ENCODE data around the gene LAMB4.

The LAMB4 gene

GRCh38 chr7:108130261-108130660, at the start of gene LAMB4:
TSS of gene LAMB4 (minus strand) at chr7:108130361. CDS start at chr7:108123164, 7,197 bp downstream.
- no peak for DNase-seq

- peak in 2 of 56 donors; percentile 8 to 13 for DNase-seq
Observed at GRCh38 chr7:108178398-108178797, 48.2 kb upstream of the LAMB4 start.

- DNase-seq: no peak
Observed at GRCh38 chr7:108171164-108171563, 41.0 kb upstream of the LAMB4 start.

- no peak for DNase-seq
Observed at GRCh38 chr7:108170251-108170650, 40.1 kb upstream of the LAMB4 start.

GRCh38 chr7:108167460-108167859, 37.3 kb upstream of the LAMB4 start:
- DNase-seq: no peak

- no peak for DNase-seq
Observed at GRCh38 chr7:108166687-108167086, 36.5 kb upstream of the LAMB4 start.

- no peak for DNase-seq
Observed at GRCh38 chr7:108165723-108166122, 35.6 kb upstream of the LAMB4 start.

GRCh38 chr7:108164946-108165345, 34.8 kb upstream of the LAMB4 start:
- DNase-seq: no peak

GRCh38 chr7:108164342-108164741, 34.2 kb upstream of the LAMB4 start:
- DNase-seq: no peak

GRCh38 chr7:108158776-108159175, 28.6 kb upstream of the LAMB4 start:
- DNase-seq: no peak

- no peak for DNase-seq
Observed at GRCh38 chr7:108157606-108158335, 27.6 kb upstream of the LAMB4 start.

GRCh38 chr7:108156897-108157605, 26.9 kb upstream of the LAMB4 start:
- no peak for DNase-seq

GRCh38 chr7:108152198-108152597, 22.0 kb upstream of the LAMB4 start:
- DNase-seq: no peak

- no peak for DNase-seq
Observed at GRCh38 chr7:108149908-108150307, 19.7 kb upstream of the LAMB4 start.

- DNase-seq: no peak
Observed at GRCh38 chr7:108149119-108149518, 19.0 kb upstream of the LAMB4 start.

GRCh38 chr7:108147031-108147563, 16.9 kb upstream of the LAMB4 start:
- peak in 3 of 56 donors; percentile 4 to 14 (median 9) for DNase-seq

- peak in 44 of 56 donors; percentile 7 to 71 (median 31) for DNase-seq
Observed at GRCh38 chr7:108146070-108146842, 16.1 kb upstream of the LAMB4 start.

- DNase-seq: peak in 1 of 56 donors; percentile 2
Observed at GRCh38 chr7:108145401-108145800, 15.2 kb upstream of the LAMB4 start.

- no peak for DNase-seq
Observed at GRCh38 chr7:108144931-108145330, 14.8 kb upstream of the LAMB4 start.

GRCh38 chr7:108143658-108144420, 13.7 kb upstream of the LAMB4 start:
- DNase-seq: no peak

- DNase-seq: no peak
Observed at GRCh38 chr7:108142675-108143259, 12.6 kb upstream of the LAMB4 start.

All from amygdala (tissue), 56 donors.